SK-N-SH treated with all-trans-retinoic acid at 6 μM for 48 hours (cell line): ENCODE data around the gene ENTPD2.

Experiments
- ATAC-seq: fragments of 200-7000 bp; cut with Tn5 transposase; 3 replicates; pipeline ENCODE4 v1.9.1; 2020; ENCODE audit warnings: mild to moderate bottlenecking, moderate library complexity
- ARNTL ChIP-seq: fragments of 450-650 bp; formaldehyde crosslinking; IDR thresholded peaks from 2 replicates; pipeline ENCODE4 v1.5.0; 2020; ENCODE audit warnings: low read depth, mild to moderate bottlenecking, moderate library complexity, borderline replicate concordance
- BACH2 ChIP-seq: fragments of 250-450 bp; sonication (Bioruptor Pico); IDR thresholded peaks from 2 replicates; pipeline ENCODE4 v1.9.0; 2021; ENCODE audit warnings: mild to moderate bottlenecking, borderline replicate concordance
- CSDC2 ChIP-seq: fragments of 250-450 bp; sonication (Bioruptor Pico); IDR thresholded peaks from 2 replicates; pipeline ENCODE4 v1.5.0; 2020; ENCODE audit warnings: mild to moderate bottlenecking, moderate library complexity
- ESRRG ChIP-seq: fragments of 250-450 bp; sonication (Bioruptor Pico); IDR thresholded peaks from 2 replicates; pipeline ENCODE4 v1.6.1; 2021; ENCODE audit warnings: mild to moderate bottlenecking
- GLIS3 ChIP-seq: fragments of 250-450 bp; sonication (Bioruptor Pico); IDR thresholded peaks from 2 replicates; pipeline ENCODE4 v1.5.0; 2020; ENCODE audit warnings: mild to moderate bottlenecking, moderate library complexity
- ISL1 ChIP-seq: fragments of 250-450 bp; sonication (Bioruptor Pico); IDR thresholded peaks from 2 replicates; pipeline ENCODE4 v2.1.2; 2022; ENCODE audit warnings: mild to moderate bottlenecking, moderate library complexity
- OSR1 ChIP-seq: fragments of 250-450 bp; sonication (Bioruptor Pico); IDR thresholded peaks from 2 replicates; pipeline ENCODE4 v1.8.0; 2022; ENCODE audit warnings: moderate library complexity, mild to moderate bottlenecking, inconsistent platforms
- PPARA ChIP-seq: fragments of 250-450 bp; sonication (Bioruptor Pico); IDR thresholded peaks from 2 replicates; pipeline ENCODE4 v1.5.0; 2020; ENCODE audit warnings: mild to moderate bottlenecking, borderline replicate concordance
- RARB ChIP-seq: fragments of 250-450 bp; sonication (Bioruptor Pico); IDR thresholded peaks from 2 replicates; pipeline ENCODE4 v1.8.0; 2021; ENCODE audit warnings: mild to moderate bottlenecking, moderate library complexity
- SNAI2 ChIP-seq: fragments of 250-450 bp; sonication (Bioruptor Pico); IDR thresholded peaks from 2 replicates; pipeline ENCODE4 v1.5.0; 2020; ENCODE audit warnings: mild to moderate bottlenecking, moderate library complexity
- TCF4 ChIP-seq: fragments of 250-450 bp; sonication (Bioruptor Pico); IDR thresholded peaks from 2 replicates; pipeline ENCODE4 v1.8.0; 2021; ENCODE audit warnings: mild to moderate bottlenecking, moderate library complexity, borderline replicate concordance
- TOX ChIP-seq: fragments of 250-450 bp; sonication (Bioruptor Pico); IDR thresholded peaks from 2 replicates; pipeline ENCODE4 v1.8.0; 2021; ENCODE audit warnings: mild to moderate bottlenecking, moderate library complexity, borderline replicate concordance
- ZC3H10 ChIP-seq: fragments of 250-450 bp; sonication (Bioruptor Pico); IDR thresholded peaks from 2 replicates; pipeline ENCODE4 v1.5.1; 2021; ENCODE audit warnings: mild to moderate bottlenecking, moderate library complexity
- ZFP3 ChIP-seq: fragments of 250-450 bp; sonication (Bioruptor Pico); IDR thresholded peaks from 2 replicates; pipeline ENCODE4 v1.5.0; 2020; ENCODE audit warnings: mild to moderate bottlenecking, moderate library complexity
- ZNF565 ChIP-seq: fragments of 450-650 bp; formaldehyde crosslinking; conservative IDR thresholded peaks from 2 replicates; pipeline ENCODE4 v1.5.0; 2020; ENCODE audit warnings: low read depth, mild to moderate bottlenecking, moderate library complexity
- ZNF70 ChIP-seq: fragments of 450-650 bp; formaldehyde crosslinking; IDR thresholded peaks from 2 replicates; pipeline ENCODE4 v1.5.0; 2020; ENCODE audit warnings: mild to moderate bottlenecking, moderate library complexity
- ZNF8 ChIP-seq: fragments of 450-650 bp; formaldehyde crosslinking; IDR thresholded peaks from 2 replicates; pipeline ENCODE4 v1.5.0; 2020; ENCODE audit warnings: mild to moderate bottlenecking, moderate library complexity
- TF ChIP-seq, protein P1 (sequence below): fragments of 250-450 bp; sonication (Bioruptor Pico); IDR thresholded peaks from 2 replicates; pipeline ENCODE4 v1.5.0; 2020; ENCODE audit warnings: mild to moderate bottlenecking, moderate library complexity
- TF ChIP-seq, protein P2 (sequence below): fragments of 250-450 bp; sonication (Bioruptor Pico); IDR thresholded peaks from 2 replicates; pipeline ENCODE4 v1.8.0; 2020; ENCODE audit warnings: mild to moderate bottlenecking, moderate library complexity, borderline replicate concordance
- TF ChIP-seq, protein P3 (sequence below): fragments of 250-450 bp; sonication (Bioruptor Pico); IDR thresholded peaks from 2 replicates; pipeline ENCODE4 v1.5.1; 2020; ENCODE audit warnings: low read depth, mild to moderate bottlenecking, moderate library complexity
- TF ChIP-seq, protein P4 (sequence below): fragments of 250-450 bp; sonication (Bioruptor Pico); IDR thresholded peaks from 2 replicates; pipeline ENCODE4 v1.8.0; 2021; ENCODE audit warnings: low read depth, mild to moderate bottlenecking, moderate library complexity, borderline replicate concordance
- TF ChIP-seq, protein P5 (sequence below): fragments of 250-450 bp; sonication (Bioruptor Pico); IDR thresholded peaks from 2 replicates; pipeline ENCODE4 v1.5.1; 2021; ENCODE audit warnings: mild to moderate bottlenecking, moderate library complexity

The ENTPD2 gene

DNA sequence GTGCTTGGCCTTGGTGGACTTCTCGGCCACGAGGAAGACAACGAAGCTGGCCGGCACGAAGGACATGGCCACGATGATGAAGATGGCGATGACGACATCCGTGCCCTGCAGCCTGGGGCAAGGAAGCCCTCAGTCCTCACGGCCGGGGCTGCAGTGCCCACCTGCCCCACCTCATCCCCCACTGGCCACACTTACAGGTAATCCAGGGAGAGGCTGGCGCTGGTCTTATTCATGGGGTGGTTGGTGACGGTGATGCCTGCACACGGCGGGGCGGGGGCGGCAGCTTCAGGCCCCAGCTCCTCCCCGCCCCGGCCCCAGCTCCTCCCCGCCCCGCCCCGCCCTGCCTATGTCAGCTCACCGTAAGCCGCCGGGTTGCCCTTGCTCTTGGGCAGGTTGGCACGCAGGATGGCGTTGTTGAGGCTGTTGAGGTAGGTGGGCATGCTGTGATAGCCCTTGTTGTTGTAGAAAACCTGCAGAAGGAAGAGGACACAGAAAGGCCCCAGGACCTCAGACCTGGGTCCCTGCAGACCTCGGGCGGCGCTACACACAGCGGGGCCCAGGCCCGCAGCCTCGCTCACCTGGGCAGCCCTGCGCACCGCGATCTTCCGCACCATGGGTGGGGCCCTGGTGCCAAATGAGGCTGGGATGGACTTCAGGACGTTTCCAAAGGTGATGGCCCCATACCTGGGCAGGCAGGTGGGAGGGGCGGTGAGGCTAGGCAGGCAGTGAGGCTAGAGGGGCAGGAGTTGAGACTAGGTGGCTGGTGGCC, 41.8 kb downstream of the ENTPD2 start:
- TF ChIP-seq OSR1 (CRISPR knock-in tag) (no peak), ARNTL (no peak), ZC3H10 (CRISPR knock-in tag) (no peak), CSDC2 (CRISPR knock-in tag) (no peak), SNAI2 (CRISPR knock-in tag) (no peak), ESRRG (CRISPR knock-in tag) (no peak), ZNF565 (no peak), BACH2 (CRISPR knock-in tag) (no peak), RARB (CRISPR knock-in tag) (no peak), TCF4 (CRISPR knock-in tag) (no peak), ZNF8 (CRISPR knock-in tag) (no peak), TOX (no peak), GLIS3 (CRISPR knock-in tag) (no peak), ISL1 (CRISPR knock-in tag) (no peak), PPARA (CRISPR knock-in tag) (no peak)
- TF ChIP-seq, protein P1, sequence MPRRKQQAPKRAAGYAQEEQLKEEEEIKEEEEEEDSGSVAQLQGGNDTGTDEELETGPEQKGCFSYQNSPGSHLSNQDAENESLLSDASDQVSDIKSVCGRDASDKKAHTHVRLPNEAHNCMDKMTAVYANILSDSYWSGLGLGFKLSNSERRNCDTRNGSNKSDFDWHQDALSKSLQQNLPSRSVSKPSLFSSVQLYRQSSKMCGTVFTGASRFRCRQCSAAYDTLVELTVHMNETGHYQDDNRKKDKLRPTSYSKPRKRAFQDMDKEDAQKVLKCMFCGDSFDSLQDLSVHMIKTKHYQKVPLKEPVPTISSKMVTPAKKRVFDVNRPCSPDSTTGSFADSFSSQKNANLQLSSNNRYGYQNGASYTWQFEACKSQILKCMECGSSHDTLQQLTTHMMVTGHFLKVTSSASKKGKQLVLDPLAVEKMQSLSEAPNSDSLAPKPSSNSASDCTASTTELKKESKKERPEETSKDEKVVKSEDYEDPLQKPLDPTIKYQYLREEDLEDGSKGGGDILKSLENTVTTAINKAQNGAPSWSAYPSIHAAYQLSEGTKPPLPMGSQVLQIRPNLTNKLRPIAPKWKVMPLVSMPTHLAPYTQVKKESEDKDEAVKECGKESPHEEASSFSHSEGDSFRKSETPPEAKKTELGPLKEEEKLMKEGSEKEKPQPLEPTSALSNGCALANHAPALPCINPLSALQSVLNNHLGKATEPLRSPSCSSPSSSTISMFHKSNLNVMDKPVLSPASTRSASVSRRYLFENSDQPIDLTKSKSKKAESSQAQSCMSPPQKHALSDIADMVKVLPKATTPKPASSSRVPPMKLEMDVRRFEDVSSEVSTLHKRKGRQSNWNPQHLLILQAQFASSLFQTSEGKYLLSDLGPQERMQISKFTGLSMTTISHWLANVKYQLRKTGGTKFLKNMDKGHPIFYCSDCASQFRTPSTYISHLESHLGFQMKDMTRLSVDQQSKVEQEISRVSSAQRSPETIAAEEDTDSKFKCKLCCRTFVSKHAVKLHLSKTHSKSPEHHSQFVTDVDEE = no peak
- TF ChIP-seq, protein P2, sequence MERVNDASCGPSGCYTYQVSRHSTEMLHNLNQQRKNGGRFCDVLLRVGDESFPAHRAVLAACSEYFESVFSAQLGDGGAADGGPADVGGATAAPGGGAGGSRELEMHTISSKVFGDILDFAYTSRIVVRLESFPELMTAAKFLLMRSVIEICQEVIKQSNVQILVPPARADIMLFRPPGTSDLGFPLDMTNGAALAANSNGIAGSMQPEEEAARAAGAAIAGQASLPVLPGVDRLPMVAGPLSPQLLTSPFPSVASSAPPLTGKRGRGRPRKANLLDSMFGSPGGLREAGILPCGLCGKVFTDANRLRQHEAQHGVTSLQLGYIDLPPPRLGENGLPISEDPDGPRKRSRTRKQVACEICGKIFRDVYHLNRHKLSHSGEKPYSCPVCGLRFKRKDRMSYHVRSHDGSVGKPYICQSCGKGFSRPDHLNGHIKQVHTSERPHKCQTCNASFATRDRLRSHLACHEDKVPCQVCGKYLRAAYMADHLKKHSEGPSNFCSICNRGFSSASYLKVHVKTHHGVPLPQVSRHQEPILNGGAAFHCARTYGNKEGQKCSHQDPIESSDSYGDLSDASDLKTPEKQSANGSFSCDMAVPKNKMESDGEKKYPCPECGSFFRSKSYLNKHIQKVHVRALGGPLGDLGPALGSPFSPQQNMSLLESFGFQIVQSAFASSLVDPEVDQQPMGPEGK (CRISPR knock-in tag) = no peak
- TF ChIP-seq, protein P3, sequence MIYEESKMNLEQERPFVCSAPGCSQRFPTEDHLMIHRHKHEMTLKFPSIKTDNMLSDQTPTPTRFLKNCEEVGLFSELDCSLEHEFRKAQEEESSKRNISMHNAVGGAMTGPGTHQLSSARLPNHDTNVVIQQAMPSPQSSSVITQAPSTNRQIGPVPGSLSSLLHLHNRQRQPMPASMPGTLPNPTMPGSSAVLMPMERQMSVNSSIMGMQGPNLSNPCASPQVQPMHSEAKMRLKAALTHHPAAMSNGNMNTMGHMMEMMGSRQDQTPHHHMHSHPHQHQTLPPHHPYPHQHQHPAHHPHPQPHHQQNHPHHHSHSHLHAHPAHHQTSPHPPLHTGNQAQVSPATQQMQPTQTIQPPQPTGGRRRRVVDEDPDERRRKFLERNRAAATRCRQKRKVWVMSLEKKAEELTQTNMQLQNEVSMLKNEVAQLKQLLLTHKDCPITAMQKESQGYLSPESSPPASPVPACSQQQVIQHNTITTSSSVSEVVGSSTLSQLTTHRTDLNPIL (CRISPR knock-in tag) = no peak
- TF ChIP-seq, protein P4, sequence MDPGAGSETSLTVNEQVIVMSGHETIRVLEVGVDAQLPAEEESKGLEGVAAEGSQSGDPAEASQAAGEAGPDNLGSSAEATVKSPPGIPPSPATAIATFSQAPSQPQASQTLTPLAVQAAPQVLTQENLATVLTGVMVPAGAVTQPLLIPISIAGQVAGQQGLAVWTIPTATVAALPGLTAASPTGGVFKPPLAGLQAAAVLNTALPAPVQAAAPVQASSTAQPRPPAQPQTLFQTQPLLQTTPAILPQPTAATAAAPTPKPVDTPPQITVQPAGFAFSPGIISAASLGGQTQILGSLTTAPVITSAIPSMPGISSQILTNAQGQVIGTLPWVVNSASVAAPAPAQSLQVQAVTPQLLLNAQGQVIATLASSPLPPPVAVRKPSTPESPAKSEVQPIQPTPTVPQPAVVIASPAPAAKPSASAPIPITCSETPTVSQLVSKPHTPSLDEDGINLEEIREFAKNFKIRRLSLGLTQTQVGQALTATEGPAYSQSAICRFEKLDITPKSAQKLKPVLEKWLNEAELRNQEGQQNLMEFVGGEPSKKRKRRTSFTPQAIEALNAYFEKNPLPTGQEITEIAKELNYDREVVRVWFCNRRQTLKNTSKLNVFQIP (CRISPR knock-in tag) = no peak
- TF ChIP-seq, protein P5, sequence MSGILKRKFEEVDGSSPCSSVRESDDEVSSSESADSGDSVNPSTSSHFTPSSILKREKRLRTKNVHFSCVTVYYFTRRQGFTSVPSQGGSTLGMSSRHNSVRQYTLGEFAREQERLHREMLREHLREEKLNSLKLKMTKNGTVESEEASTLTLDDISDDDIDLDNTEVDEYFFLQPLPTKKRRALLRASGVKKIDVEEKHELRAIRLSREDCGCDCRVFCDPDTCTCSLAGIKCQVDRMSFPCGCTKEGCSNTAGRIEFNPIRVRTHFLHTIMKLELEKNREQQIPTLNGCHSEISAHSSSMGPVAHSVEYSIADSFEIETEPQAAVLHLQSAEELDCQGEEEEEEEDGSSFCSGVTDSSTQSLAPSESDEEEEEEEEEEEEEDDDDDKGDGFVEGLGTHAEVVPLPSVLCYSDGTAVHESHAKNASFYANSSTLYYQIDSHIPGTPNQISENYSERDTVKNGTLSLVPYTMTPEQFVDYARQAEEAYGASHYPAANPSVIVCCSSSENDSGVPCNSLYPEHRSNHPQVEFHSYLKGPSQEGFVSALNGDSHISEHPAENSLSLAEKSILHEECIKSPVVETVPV (CRISPR knock-in tag) = no peak
- no peak for ATAC-seq

DNA sequence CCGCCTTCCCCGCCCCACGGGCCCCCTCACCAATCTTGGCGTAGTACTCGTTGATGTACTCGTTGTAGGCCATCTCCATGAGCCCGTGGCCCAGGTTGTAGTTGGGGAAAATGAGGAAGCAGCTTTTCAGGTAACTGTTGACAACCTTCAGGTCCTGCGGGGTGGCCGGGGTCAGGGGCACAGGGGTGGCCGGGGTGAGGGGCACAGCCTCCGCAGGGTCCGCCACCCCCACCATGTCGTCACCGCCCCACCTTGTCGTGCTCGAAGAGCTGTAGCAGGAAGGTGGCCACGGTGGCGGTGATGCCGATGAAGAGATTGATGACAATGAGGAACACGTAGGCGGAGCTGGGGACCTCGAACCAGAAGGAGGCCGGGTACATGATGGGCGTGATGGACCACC, 42.7 kb downstream of the ENTPD2 start:
- ATAC-seq = no peak
- TF ChIP-seq ARNTL (no peak), ZNF70 (CRISPR knock-in tag) (no peak), ZNF565 (no peak), ZNF8 (CRISPR knock-in tag) (no peak), ISL1 (CRISPR knock-in tag) (no peak), ESRRG (CRISPR knock-in tag) (no peak), PPARA (CRISPR knock-in tag) (no peak), TOX (no peak), RARB (CRISPR knock-in tag) (no peak), ZFP3 (CRISPR knock-in tag) (no peak), SNAI2 (CRISPR knock-in tag) (no peak), TCF4 (CRISPR knock-in tag) (no peak), GLIS3 (CRISPR knock-in tag) (no peak)
- TF ChIP-seq, protein P3 (CRISPR knock-in tag) = no peak
- TF ChIP-seq, protein P4 (CRISPR knock-in tag) = no peak
- TF ChIP-seq, protein P1 = no peak
